GM19351 (cell line): ENCODE data around the gene CMBL.
"Not testable (repeated sequence)": the region's sequence is repeated elsewhere in the genome, so short reads cannot be mapped to it uniquely, and the experiment has no call there.

Experiments used
- ATAC-seq: cut with Tn5 transposase; IDR thresholded peaks from one replicate; pipeline ENCODE4 v1.9.1; 2021; ENCODE audit warnings: mild to moderate bottlenecking, moderate library complexity; ENCODE audit not compliant: unreplicated experiment

CMBL gene

GRCh38 chr5:10307206-10308148, at the start of gene CMBL:
Gene CMBL (minus strand): TSS chr5:10307902. CDS start chr5:10290762, 17,140 bp downstream.
- peak; percentile 86 for ATAC-seq

DNA sequence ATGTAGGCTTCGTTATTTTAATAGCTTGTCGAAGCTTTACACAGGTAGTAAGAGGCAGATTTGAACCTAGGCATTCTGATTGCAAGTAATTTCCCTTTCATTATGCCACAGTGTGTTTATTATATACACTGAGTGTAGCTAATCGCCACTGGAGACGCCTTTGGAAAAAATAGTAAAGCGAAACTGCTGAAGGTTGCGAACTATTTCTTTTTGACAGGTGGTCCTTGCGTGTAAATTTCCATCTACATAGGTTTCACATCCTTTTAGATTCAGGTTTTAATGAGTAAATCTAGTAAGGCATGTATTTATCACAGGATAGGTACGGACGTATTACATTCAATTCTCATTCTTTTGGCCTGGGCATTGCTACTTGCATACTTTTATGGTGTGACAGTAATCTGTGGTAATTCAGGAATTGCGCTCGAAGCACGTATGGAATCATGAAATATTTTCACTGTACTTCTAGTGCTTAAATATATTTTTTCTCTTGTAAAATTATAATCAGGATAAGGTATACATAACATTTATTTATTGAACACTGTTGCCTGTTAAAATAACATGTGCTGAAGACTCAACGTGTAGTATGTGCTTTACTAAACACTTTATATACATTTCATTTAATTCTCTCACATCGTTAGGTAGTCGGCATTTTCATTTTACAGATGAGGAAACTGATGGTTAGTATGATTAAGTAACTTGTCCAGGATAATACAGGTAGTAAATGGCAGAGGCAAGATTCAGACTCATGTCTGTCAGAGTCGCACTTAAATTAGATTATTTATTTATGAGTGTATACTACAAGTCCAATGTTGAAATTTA, 47.6 kb upstream of the CMBL start:
- ATAC-seq: peak; percentile 11

- peak; percentile 20 for ATAC-seq
These were observed 46.6 kb upstream of the CMBL start for GRCh38 chr5:10354048-10354872.

GRCh38 chr5:10353241-10354047, 45.7 kb upstream of the CMBL start, which contains the start of gene MARCHF6:
Gene MARCHF6 (plus strand): TSS chr5:10353695. CDS start chr5:10353899, 204 bp downstream.
- ATAC-seq: peak; percentile 84

DNA sequence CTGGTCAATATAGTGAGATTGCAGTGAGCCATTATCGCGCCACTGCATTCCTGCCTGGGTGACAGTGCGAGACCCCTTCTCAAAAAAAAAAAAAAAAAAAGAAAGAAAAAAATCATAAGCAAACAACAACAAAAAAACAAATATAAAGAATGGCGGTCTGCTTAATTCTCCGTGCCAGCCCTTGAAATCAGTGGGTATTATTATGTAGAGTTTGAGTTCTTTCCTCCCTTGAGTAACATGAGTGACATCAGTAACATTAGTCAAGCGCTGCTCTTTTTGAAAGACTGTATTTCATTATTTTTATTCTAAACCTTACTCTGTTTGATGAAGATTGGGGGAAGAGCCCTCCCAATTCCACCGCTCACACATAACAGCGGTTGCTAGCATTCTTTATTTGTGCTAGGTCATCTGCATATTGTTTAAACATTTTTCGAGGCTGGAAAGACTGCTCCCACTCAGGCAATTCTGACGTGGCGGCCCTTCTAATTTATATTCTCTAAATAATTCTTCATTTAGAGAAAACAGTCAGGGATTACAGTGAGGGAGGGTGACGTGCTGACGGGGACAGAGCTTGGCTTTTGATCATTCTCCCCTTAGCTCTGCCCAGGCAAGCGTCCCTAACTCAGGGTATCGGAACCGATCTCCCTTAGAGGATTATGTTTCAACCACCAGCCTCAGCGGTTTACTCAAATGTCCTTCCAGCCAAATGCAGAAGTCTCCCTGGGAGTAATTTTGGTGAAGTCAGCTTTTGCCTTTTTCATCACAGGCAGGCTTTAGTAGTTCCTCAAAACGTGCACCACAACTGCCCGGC, 44.9 kb upstream of the CMBL start:
- ATAC-seq: no peak

DNA sequence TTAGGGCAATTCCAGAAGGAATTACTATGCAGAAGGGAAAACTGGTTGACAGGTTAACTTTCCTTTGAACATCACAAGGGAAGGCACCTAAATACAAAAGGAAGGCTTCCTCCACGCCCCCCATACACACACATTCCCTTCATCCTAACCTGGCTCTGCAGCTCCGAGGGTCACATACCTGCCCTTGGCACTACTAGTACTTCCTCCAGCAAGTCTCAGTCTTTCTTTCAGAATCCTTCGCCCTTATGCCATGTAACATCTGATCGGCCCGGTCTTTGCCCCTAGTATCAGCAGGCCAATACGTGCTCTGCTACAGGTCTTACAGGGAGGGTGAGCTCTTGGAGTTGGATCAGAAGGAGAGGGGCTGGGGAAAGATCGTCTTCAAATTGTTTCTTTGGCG, 44.2 kb upstream of the CMBL start:
- ATAC-seq: no peak

DNA sequence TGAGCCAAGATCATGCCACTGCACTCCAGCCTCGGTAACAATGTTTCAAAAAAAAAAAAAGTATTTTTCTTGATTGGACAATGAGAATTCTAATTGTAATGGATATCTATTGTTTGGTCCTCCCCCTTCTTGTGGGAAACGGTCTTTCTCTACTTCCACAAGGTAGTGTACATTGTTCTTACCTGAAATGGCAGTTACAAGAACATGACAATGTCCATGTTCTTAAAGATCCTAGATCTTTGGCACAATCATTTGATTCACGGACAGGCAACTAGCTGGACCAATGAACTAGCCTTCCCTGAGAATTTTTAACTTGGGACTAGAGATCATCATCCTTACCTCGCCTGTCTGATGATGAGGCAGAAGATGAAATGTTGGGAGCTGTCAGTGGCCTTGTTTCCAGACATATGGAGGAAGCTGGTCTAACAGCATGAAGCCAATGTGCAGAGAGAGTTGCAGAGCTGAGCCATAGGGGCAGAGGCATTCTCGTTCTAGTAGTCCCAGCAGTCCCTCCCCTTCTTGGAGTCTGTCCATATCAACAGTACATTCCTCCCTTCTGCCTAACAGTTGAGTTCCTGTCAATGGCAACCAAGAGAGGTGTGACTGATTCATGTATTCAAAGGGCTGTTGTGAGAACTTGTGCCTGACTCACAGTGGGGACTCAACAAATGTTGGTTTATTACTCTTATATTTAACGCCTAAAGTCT, 43.6 kb upstream of the CMBL start:
- ATAC-seq: no peak

DNA sequence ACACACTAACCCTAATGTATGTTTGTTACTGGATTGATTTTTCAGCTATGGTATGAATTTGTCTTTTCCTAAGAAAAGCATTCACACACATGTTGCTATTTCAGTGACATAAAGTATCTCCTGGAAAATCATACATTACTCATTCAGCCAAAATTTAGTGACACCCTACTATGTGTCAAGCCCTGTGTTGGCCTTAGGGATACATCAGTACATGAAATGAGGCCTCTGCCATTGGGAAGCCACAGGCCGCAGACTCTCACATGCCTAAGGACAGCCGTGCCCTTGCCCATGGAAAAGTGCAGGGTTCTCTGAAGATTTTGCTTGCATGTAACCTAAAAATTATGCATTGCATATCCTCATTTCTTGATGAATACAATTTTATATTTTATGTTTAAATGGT, 40.6 kb upstream of the CMBL start:
- ATAC-seq: no peak

- ATAC-seq: not testable (repeated sequence)
These were observed 36.9 kb upstream of the CMBL start for GRCh38 chr5:10344461-10345106.

GRCh38 chr5:10343486-10343885, 35.8 kb upstream of the CMBL start:
- no peak for ATAC-seq

DNA sequence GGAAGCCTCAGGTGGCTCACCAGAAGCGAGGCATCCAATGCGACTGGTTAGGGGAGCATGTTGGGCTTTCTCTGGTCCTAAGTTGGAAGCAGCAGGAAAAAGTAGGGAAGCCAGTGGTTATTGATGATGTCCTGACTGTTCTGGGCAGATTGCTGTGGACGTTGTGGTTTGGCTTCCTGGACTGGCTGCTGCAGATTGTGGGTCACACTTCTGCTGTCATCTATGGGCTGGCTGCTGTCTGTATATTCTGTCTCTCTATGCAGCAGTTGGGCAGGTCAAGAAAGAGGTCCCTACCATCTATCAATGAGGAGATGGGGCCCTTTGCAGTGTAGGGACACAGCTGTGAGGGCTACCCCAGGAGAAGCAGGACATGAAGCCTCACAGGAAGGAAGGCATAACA, 32.3 kb upstream of the CMBL start:
- ATAC-seq: no peak

DNA sequence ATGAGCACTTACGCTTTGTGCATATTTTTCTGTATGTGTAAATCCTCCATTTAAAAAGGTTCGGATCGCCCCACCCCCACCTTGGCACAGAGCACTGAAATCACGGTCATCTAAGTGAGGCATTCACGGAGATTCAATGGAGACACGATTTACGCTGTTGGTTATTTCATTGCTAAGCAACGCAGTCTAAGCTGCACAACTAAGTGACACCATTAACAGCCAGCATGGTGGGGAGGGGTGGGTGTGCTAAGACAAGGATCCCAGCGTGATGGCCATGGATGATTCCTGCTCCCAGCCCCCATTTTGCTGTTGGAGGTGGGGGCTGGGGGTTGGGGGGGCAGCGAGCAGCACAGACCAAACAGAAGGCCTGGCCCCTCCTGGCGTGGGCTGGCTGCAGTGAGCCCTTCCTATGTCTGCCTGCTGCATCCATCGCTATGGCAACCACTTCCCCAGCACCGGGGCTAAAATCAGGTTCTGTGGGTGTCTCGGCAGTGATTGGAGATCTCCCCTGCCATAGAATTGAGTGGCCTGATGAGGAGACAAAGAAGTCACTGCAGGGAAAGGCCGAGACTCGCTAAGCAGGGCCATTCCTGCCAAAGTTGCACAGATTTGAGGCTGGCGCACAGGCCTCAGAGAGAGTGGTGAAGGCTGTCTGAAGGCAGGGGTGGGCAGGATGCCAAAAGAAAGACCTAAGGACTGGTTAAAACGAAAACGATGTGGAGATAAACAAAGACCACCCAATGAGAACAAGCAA, 31.5 kb upstream of the CMBL start:
- ATAC-seq: no peak

DNA sequence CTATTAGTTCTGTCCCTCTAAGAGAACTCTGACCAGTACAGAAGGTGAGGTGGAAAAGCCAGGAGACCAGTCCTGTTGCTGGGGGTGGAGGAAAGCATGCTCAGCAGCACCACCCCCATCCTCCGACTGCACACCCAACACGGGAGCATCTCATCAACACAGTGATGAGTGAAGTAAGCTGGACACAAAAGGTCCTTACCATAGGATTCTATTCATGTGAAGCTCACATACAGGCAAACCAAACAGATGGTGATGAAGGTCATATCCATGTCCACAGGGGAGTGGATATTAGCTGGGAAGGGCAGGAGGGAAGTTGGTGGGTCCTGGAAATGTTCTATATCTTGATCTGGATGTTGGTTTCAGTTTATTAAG, 31.0 kb upstream of the CMBL start:
- ATAC-seq: no peak

DNA sequence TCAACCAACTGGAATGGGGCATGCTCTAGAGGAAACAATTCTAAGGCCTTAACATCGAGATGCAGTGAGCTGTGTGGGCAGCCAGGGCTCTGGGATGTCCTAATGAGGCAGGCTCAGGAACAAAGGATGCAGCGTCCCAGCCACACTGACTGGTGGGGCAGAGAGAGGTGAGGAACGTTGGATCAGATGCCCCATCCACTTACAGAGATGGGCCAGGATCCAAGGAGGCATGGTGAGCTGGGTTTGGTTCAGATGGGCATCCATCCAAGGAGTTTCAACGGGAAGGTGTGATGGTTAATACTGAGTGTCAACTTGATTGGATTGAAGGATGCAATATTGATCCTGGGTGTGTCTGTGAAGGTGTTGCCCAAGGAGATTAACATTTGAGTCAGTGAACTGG, 30.3 kb upstream of the CMBL start:
- ATAC-seq: no peak

GRCh38 chr5:10337107-10337506, 29.4 kb upstream of the CMBL start:
- no peak for ATAC-seq

- ATAC-seq: no peak
These were observed 28.2 kb upstream of the CMBL start for GRCh38 chr5:10335711-10336470.

DNA sequence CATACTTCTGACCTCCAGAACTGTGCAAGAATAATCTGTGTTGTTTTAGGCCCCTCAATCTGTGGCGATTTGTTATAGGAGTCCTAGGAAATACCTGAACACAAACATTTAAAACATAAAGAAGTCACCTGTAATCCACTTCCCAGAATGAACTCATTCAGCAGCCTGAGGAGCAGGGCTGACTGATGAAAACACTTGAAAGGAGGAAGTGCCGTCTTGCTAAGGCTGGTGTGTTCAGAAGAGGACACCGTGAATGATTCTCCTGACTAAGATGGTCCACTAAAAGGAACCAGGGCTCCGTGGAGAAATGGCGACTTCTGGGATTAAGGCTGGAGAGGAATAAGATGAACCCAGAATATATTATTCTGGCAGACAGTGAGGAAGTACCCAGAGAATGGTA, 27.1 kb upstream of the CMBL start:
- ATAC-seq: no peak
